HG03064 (cell line): ENCODE measurements around the gene RAET1E.
"Not testable (repeated sequence)": the region's sequence is repeated elsewhere in the genome, so short reads cannot be mapped to it uniquely, and the experiment has no call there.

Experiments
- ATAC-seq: cut with Tn5 transposase; IDR thresholded peaks from one replicate; pipeline ENCODE4 v1.9.1; 2021; ENCODE audit warnings: low read depth; ENCODE audit not compliant: unreplicated experiment

The RAET1E gene

DNA sequence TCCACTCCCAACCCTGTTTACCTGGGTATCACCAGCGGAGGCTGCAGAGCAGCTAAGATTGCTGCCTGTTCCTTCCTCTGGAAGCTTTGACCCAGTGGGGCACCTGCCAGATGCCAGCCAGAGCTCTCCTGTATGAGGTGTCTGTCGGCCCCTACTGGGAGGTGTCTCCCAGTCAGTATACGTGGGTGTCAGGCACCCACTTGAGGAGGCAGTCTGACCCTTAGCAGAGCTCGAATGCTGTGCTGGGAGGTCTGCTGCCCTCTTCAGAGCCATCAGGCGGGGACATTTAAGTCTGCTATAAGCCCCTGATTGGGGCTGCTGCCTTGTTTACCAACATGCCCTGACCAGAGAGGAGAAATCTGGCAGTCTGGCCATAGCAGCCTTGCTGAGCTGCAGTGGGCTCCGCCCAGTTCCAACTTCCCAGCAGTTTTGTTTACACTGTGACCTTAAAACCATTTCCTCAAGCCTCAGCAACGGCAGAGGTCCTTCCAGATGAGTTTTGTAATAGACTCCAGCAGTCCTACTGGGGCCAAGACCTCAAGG lies 2.8 kb downstream of the RAET1E start:
- ATAC-seq: no peak

DNA sequence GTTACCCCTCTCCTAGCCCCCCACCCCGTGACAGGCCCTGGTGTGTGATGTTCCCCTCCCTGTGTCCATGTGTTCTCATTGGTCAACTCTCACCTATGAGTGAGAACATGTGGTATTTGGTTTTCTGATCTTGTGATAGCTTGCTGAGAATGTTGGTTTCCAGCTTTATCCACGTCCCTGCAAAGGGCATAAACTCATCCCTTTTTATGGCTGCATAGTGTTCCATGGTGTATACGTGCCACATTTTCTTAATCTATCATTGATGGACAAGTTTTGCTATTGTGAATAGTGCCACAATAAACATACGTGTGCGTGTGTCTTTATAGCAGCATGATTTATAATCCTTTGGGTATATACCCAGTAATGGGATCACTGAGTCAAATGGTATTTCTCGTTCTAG lies 6.0 kb downstream of the RAET1E start:
- ATAC-seq: not testable (repeated sequence)

DNA sequence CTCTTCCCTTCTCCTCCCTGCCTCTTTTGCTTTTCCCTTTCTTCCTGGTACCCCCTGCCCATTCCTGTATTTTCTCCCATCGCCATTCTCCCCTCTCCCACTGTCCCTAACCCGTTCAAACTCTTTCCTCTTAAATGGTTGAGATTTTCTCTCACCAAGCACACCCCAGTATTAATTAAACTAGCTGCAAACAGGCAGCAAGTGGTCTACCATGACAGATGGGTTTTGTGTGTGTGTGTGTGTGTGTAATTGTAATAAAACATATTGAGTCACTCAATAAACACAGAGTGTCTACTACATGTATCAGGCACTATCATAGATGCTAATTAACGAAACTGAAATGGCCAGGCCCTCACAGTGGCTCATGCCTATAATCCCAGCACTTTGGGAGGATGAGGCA lies 6.7 kb downstream of the RAET1E start:
- no peak for ATAC-seq

DNA sequence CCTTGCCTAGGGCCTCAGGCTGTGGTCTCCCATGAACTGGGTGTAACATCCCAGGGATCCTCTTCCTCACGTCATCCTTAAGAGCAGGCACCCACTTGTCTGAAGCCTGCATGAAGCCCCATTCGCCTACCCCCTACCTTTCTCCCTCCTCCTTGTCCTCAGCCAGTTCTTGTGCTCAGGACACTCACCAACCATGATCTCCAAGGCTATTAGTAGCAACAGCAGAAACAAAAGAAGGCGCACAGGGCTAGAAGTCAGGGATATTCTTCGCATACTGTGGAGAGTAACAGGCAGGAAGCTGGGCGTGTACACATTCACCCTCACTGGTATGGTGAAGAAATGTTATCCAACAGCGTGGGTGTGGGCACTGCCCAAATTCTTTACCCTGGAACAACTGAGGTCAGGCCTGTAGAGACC lies 7.3 kb downstream of the RAET1E start:
- no peak for ATAC-seq

DNA sequence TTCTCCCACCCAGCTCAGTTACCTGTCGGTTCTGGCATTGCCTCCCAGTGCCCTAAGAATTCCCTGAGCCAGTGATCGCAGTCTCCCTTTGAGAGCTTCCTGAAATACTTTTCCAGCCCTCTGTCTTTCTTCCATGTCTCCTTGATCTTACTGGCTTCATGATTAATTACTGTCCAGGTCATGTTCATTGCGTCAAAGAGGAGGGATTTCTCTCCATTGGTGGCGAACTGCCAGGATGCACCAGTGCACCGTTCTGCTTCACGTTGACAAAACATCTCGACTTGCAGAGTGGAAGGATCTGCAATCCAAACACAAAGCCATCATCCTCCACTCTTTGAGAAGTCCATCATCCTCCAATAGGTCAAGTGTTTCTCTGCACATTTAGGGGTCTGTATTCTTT lies 8.6 kb downstream of the RAET1E start:
- no peak for ATAC-seq

DNA sequence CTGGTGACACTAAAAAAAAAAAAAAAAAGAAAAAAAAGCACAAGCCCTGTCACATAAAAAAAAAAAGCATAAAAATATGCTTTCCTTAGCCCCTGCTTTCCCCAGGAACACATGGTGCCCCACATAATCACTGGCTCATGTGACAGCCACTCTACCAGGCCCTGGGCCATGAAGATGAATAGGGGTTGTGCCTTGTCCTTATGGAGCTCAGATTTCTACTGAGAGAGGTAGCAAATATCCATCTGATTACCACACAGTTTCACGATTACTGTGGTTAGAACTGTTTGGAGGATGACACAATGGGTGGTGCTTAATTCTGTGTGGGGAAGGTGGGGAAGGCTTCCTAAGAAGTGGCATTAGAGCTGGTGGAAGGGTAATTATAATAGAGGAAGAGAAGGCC lies 9.3 kb downstream of the RAET1E start:
- ATAC-seq: no peak

DNA sequence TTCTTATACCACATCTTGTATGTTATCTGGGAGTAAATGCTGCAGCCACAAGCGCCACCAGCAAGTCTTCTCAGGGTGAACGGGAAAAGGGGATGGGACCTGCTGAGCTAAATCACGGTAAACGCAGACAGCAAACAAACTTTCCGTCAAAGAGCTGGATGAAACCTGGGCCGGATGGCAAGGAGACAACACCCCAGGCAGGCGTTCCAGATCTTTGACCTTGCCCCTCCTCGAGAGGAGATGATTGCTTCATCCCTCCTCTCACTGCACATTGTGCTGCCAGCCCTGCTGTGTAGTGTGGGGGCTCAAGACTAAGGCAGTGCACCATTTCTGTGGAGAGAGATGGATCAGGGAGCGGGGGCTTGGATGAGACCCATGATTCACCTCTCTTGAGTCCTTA lies 9.8 kb downstream of the RAET1E start:
- no peak for ATAC-seq

DNA sequence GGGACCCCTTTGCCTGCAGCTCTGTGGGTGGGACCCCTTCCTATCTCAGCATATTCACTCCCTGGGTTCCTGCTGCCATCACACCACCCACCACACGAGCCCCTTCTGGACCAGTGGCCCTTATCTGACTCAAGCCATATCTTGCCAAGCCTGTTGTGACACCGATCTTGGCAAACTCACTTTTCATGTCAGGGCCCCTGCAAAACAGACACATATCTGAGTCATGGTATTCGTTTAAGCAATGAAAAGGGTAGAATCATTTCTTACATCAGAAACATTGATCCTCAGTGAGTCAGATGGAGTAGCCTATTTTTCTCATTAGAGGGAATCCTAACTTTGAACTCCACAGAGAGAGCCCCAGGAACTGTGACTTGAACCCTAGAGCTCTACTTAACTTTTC lies 10.6 kb downstream of the RAET1E start:
- ATAC-seq: no peak

DNA sequence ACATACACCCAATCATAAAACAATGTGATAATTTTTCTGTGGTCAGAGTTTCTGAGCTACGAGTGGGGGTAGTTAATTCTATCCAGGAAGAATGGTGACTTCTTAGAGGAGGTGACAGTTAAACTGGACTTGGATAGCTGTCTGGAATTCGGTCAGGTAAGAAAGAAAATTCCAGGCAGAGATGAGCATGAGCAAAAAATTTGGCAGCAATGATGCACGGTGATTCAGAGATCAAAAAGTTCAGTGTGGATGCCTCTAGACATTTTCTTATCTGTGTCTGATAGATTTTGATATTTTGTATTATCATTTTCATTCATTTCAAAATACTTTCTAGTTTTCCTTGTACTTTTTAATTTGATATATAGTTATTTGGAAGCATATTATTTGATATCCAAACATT lies 12.0 kb downstream of the RAET1E start:
- no peak for ATAC-seq

DNA sequence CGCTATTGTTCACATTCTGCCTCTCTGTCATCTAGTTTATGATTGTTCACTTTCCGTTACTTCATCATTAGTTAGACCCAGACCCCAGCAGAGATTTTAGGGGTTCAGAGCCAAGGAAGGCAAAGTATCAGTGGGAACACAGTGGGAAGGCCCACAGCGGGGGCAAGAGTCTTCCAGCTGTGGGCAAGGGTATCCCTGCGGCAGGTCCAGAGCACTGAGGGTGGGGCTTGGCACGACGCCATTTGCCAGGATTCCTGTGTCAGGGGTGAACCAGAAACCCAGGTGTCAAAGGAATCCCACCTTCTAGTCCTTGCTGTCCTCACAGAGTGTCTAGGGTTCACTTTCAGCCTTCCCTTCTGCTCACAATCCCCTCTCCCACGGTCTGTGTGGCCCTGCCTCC lies 13.3 kb downstream of the RAET1E start:
- no peak for ATAC-seq

DNA sequence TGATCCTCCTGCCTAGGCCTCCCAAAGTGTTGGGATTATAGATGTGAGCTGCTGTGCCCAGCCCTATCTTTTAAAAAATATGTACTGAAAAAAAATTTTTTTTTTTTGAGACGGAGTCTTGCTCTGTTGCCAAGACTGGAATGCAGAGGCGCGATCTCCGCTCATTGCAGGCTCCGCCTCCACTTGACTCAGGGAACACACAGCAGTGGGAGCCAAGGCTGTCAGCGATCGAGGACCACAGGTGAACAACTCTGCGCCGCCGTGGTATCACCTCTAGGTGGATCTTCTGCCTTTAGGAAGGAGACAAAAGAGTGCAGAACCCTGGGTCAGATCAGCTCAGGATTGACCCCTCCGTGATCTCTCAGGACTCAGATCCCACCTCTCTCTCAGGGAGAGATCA lies 13.7 kb downstream of the RAET1E start:
- ATAC-seq: no peak

DNA sequence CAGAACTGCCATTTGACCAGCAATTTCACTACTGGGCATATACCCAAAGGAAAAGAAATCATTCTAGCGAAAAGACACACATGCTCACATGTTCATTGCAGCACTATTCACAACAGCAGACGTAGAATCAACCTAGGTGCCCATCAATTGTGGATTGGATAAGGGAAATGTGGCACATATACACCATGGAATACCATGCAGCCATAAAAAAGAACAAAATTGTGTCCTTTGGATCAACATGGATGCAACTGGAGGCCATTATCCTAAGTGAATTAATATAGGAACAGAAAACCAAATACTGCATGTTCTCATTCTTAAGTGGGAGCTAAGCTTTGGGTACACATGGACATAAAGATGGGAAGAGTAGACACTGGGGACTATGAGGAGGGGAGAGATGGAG lies 16.1 kb downstream of the RAET1E start:
- no peak for ATAC-seq

DNA sequence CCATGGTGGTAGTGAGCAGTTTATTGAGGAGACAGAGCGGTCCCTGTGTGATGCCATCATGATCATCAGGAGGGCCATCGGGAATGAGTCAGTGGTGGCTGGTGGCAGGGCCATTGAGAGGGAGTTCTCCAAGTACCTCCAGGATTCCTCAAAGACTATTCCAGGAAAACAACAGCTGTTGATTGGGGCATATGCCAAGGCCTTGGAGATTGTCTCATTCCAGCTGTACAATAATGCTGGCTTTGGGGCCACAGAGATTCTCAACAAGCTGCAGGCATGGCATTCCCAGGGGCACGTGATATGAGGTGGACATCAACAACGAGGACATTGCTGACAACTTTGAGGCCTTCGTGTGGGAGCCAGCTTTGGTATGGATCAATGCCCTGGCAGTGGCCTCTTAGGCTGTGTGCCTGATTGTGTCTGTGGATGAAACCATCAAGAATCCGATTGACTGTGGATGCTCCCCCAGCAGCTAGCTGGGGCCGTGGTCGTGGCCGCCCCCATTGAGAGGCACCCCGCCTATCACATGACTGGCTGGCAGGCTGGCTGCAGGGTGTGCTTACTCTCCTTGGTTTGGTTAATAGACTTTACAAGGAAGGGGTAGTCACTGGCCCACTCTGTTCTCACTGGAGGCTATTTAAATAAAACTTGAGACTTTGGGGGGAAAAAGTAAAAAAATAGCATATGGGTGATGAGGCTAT lies 16.7 kb downstream of the RAET1E start:
- ATAC-seq: no peak

DNA sequence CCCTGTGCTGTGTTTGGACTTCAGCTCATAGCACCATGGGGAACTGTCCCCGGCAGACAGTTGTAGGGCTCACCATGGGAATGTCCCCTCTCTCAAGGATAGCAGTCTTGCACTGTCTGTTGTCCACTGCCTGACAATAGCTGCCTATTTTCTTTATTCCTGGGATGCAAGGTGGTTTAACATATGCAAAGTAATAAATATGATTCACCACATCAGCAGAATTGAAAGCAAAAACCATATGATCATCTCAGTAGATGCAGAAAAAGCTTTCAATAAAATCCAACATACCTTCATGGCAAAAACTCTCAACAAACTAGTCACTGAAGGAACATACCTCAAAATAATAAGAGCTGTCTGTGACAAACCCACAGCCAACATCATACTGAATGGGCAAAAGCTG lies 20.3 kb downstream of the RAET1E start:
- no peak for ATAC-seq

DNA sequence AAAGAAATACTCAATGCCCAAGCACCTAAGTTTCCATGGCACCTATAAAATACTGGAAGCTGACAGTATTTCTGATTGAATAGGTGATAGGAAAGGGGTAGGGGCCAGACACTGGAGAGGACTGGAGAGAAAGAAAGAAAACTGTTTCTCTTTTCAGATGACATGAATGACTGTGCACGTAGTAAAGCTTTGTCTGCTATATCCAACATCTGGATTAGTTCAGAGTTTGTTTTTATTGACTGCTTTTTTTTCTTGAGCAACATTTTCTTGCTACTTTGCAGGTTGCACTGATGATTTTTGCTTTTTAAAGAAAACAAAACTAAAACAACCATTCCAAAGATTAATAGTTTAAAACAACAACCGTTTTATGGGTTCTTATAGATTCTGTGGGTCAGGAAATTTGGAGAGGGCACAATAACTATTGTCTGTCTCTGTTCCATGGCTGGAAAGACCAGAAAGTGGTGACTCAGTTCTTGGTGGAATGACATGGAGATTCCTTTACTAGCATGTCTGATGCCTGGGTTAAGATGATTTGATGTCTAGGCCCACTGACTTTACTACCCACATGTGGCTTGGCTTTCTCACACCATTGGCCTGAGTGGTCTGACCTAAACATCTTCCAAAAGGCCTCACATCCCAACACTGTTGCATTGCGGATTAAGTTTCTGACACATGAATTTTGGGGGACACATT lies 21.5 kb downstream of the RAET1E start:
- ATAC-seq: no peak

DNA sequence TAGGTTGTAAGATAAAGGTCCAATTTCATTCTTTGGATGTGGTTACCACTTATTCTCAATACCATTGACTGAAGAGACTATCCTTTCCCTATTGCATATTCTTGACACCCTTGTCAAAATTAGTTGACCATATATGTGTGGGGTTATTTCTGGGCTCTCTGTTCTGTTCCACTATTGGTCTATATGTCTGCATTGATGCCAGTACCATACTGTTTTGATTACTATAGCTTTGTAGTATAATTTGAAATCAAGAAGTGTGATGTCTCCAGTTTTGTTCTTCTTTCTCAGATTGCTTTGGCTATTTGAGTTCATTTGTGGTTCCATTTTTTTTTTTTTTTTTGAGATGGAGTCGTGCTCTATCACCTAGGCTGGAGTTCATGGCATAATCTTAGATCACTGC lies 25.7 kb downstream of the RAET1E start:
- no peak for ATAC-seq

DNA sequence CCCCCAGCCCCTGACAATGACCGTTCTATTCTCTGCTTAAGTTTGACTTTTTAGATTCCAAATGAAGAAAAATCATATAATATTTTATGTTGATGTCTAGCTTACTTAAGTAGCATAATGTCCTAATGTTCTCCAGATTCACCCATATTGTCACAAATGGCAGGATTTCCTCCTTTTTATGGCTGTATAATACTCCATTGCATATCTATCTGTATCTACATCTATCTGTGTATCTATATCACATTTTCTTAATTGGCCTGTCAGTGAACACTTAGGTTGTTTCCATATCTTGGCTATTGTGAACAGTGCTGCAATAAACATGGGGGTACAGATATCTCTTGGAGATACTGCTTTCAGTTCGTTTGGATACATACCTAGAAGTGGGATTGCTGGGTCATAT lies 26.7 kb downstream of the RAET1E start:
- no peak for ATAC-seq

DNA sequence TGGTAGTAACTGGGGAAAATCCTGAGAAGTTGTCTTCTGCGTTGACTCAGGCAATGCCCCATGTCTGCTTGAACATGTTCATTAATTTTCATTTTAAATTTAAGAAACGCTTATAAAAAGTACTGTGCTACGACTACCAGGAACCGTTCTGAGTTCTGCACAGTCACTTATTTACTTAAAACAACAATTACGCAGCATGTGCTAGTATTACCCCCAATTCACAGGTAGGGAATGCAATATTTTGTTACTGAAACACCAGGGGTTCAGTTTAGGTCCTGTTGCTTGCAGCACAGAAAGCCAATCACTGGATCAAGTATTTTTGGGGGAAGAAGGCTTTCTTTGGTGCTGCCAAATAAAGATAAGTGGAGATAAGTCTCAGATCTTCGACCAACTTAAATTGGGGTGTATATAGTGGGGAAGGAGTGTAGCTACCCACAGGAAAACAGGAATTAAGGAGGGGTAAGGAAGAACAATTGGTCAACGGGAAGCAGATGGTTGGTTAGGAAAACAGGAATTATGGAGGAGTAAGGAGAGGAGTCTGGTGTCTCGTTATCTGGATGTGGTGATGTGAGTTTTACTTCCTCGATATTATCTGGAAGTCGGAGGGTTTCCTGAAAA lies 28.5 kb downstream of the RAET1E start:
- ATAC-seq: no peak

DNA sequence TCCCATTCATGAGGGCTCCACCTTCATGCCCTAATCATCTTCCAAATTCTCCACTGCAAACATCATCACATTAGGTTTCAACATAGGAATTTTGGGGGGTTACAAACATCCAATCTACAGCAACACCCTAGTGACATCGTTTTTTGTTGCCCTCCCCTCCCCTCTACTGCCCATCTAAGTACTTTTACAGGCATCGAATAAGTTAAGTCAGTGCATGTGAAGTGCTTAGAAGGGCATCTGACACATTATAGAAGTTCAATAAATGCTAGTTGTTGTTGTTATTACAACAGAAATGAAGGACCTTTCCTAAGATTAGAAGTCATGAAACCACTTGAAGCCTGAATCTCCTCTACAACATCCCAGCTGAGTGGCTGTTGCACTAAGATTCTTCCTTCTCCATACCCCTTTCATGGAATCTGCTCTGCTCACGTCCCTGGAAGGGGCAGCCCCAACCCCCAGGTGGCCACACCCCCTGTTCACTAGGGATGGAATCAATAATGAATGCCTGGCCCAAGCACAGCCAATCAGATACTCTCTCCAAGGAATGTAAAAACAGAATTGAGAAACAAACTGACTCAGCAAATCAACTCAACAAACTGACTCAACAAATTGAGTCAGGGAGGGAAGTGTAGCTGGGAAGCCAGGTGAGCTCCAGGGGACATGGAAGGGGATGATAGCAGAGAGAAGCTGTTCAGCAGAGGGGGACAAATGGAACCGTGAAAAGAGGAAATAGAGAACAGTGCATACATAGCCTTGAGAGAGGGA lies 29.9 kb downstream of the RAET1E start:
- ATAC-seq: no peak

DNA sequence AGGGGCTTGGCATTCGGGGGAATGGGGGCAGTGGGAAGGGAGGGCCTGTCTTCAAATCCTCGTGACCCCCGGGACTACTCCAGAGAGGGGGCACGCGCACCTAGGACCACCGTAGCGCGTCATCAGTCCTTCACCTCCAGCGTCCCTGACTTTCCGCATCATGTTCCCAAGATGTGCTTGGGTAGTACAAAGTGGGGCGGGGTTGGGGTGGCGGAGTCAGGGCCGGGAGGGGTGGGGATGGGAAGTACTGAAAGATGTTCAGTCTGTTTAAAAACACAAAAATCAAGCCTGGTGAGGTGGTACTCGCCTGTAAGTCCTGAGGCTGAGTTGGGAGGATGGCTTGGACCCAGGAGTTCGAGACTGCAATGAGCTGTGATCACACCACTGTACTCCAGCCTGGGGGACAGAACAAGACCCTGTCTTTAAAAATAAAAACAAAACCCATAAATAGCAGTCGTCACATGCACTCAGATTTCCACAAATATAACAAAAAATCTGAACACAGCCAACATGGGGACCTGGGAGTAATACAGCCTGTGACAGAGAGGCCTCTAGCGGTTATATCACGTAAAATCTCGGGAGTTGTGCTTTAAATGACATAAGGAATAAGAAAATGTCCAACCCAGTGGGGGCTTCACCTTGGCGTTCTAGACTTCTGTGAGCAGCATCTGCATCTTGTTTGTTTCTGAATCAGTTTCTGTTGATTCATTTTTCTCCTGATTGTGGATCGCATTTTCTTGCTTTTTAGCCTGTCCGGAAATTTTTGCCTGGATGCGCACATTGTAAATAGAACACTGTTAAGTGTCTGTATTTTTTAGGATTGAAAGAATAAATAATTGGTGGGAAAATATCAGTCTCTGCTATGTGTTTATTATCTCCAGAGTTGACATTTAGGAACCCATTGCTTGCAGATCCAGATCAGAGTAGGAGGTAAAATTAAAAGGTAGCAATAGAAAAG lies 33.1 kb downstream of the RAET1E start:
- no peak for ATAC-seq
